Activated CD8-positive, alpha-beta memory T cell treated with anti-CD3 and anti-CD28 coated beads, Interleukin-2, amount 50 U/mL, for 24 hours (primary cell): ENCODE measurements around the gene VOPP1.
"Not testable (repeated sequence)": the region's sequence is repeated elsewhere in the genome, so short reads cannot be mapped to it uniquely, and the experiment has no call there.

Experiments used
- DNase-seq: peaks from one replicate; pipeline ENCODE4 v3.0.0-alpha.2; 2020; ENCODE audit errors: extremely low read depth

The VOPP1 gene

GRCh38 chr7:55582656-55583055 is 10.4 kb upstream of the VOPP1 start:
- DNase-seq: not testable (repeated sequence)

DNA sequence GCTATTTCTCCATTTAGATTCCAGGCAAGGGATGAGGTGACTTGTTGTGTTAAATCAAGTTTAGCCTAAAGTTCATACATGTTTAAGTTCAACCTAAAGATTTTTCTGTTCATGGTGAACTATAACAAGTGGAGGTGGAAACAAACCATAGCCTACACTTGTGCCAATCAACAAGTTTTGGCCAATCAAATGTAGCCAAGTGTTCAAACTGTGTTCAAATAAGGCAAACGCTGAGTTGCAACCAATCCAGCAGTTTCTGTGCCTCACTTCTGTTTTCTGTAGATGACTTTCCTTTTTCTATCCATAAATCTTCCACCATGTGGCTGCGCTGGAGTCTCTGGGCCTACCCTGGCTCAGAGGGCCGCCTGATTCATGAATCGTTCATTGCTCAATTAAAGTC is 4.5 kb upstream of the VOPP1 start:
- DNase-seq: no peak

GRCh38 chr7:55575733-55576132 is 3.4 kb upstream of the VOPP1 start:
- DNase-seq: no peak

- DNase-seq: no peak
These were observed 2.8 kb upstream of the VOPP1 start for GRCh38 chr7:55575098-55575497.

DNA sequence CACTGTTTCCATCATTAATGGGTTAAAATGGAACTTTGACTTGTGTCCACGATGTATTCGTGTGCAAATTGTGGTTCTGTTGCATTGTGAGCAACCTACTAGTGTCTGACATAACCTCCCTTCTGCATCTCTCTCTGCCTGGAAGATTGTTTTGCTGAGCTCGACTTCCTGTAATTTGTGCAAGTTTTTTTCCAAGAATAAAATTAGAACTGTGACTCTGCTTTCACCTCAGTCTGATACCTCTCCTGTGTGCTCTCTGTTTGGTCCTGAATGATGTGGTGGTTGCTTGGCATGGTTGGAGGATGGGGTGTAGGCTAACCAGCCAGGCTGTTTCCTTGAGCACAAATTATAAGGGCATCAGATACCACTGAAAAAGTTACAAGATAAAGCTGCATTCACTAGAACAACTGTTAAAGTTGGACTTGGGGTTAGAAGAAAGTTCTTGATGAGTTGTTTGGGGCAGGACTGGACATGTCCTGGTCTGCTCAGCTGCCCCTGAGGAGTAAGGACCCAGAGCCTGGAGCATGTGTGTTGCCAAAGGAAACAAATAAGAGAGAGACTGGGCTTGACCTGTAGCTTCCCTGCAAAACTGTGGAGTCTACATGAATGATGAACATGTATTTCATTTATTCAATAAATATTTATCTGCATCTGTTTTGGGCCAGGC is 1.9 kb upstream of the VOPP1 start:
- no peak for DNase-seq

GRCh38 chr7:55573234-55573900 is 1.1 kb upstream of the VOPP1 start:
- DNase-seq: no peak

GRCh38 chr7:55571511-55572377 is 558 bp downstream of the VOPP1 start:
- no peak for DNase-seq

DNA sequence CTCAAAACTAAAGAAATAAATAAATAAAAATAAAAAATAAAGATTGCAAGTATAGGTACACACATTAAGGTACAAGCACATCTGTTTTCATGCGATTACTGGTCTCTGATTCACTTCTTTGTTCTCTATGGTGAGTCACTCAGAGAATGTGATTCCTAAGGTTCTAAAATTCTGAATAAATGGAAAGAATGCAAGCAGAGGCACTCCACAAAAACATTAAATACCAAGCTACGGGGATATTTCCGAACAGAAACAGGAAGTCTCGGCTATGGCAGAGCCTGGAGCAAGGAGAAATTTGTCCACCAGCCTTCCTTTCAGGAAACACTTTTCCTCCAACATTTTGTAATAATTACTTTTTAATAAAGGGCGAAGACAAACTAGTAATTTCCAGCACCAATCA is 1.4 kb downstream of the VOPP1 start:
- DNase-seq: no peak

- DNase-seq: no peak
These were observed 2.0 kb downstream of the VOPP1 start for GRCh38 chr7:55570218-55570873.

GRCh38 chr7:55569797-55570196 is 2.5 kb downstream of the VOPP1 start:
- peak; percentile 40 for DNase-seq

- DNase-seq: no peak
These were observed 3.0 kb downstream of the VOPP1 start for GRCh38 chr7:55569269-55569663.

DNA sequence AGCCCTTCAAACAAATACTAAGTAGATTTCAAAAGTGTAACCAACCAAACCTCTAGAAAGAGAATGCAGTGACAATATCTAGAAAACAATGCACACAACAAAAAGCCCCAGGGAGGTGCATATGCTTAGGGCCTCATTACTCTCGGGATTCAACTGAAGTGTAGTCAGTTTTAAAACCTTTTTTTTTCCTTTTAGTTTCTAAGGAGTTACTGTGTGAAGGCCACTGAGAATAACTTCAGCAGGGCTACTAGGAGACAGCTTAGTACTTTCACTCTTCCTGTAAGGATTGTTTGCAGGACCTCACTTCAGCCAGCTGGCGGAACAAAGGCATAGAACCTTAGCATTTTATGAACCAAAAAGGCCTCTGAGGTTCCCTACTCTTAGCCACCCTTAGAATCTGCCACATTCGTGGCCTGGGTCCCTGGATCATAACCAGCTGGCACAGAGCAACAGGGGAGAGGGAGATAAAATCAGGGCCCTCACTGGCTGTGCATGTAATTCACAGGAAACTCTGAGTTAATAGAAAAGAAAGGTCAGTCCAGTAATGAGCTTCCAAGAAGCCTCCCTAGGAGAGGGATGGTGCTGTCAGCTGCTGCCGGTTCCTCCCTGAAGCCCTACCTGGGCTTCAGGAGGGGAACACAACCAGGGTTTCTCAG is 3.6 kb downstream of the VOPP1 start:
- no peak for DNase-seq

DNA sequence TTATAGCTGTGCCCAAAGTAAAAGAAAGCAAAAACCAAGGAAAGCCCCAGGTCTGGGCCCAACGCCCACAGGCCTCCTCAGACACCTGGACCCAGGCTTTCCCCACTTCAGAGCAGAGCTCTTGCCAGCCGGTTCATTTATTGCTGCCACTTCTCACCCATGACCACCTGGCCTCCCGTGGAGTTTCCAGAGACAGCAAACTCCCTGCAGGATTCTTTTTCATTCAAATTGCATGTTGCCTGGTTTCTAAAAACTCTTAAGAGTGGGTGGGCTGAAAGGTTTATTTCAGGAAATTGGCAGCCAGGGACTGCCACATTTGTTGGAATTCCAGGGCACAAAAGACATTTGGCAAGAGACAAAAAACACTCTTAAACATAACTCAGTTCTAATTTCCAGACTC is 4.7 kb downstream of the VOPP1 start:
- no peak for DNase-seq

DNA sequence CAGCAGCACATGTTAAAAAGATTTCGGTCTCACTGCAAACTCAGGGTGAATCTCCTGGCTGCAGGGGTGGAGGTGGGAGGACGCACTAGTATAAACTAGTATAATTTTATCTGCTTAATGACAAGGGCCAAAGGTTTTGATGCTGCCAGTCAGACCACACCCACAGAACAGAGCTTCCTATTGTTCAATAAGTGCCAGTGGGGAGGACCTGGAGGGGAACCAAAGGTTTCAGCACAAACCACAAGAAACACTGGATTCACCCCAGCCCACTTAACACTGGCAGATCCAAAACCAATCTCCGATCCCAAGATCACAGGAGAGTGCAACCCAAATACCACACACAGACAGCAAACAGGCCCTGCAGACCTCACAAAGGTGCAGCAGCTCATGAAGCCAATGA is 6.6 kb downstream of the VOPP1 start:
- DNase-seq: no peak

DNA sequence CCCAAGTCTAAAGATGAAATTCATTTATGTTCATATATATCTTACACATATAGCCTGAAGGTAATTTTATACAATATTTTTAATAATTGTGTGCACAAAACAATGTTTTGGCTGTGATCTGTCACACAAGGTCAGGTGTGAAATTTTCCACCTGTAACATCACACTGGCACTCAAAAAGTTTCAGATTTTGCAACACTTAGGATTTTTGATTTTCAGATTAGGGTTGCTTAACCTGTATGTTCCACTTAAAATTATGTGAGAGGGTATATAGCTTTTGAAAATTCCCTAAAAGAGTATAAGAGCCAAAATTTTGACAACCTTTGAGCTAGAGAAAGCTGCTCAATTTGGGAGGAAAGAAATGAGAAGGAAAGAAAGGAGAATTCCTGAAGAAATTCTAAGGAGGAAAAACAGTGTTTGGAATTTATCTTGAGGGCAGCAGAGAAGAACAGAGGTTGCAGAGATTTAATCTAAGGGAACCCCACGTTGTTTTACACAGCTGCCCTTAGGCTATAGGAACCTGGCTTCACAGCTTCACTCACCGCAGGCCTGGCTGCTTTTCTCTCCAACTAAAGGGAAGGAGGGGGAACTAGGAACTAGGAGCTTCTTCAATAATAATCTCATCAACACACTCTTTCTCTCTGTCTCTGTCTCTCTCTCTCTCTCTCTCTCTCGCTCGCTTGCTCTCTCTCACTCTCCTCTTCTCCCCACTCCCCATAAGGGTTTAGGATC is 8.5 kb downstream of the VOPP1 start:
- DNase-seq: no peak

GRCh38 chr7:55561690-55562089 is 10.6 kb downstream of the VOPP1 start:
- DNase-seq: no peak

GRCh38 chr7:55558962-55559920 is 13.1 kb downstream of the VOPP1 start:
- no peak for DNase-seq

GRCh38 chr7:55557666-55558188 is 14.6 kb downstream of the VOPP1 start:
- DNase-seq: no peak

DNA sequence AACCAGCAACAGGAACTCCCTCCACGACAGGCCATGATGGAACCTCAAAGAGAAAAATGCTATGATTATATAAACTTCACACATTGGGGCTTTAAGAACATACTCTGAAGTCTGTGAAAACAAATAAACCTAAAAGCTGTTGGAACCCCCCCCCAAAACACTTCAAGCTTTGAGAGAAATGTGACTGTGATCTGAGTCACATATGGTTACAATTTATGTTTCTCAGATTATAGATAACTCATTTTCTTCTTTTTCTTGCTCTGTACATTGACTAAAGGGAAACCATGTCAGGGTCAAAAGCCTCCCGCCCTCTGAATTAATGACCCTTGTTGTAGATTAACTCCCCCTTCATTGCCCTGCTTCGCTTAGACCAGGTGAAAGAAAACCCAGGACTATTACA is 15.8 kb downstream of the VOPP1 start:
- no peak for DNase-seq

DNA sequence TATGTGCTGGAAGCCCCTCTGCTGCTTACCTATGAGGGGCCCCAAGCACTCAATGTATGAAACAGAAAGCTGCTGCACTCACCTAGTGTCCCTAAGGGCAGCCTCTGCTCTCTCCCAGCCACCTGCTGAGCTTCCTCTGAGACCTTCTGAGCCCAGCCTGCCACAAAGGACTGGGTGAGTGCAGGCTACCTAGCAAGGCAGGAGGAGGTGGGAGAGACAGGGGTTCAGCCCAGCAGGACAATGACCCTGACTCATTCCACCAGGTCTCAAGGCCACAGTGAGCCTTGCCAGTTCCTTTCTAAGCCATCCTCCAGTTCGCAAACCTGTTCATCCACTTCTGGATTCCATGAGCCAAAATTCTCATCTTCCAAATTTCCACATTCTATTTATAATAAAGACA is 16.3 kb downstream of the VOPP1 start:
- DNase-seq: no peak
